Panc1 (cell line): ENCODE results near the gene AFDN. TPM values are rescaled to one million over a fixed set of nuclear protein-coding genes. Genes with fewer than 3 reads are reported as not detected.

Experiments used
- ATAC-seq: fragments of 200-7000 bp; cut with Tn5 transposase; 2 replicates; pipeline ENCODE4 v1.9.1; 2020; ENCODE audit warnings: mild to moderate bottlenecking, moderate library complexity
- Bru-seq: library from RNA; stranded (reverse); fragments of 400-500 nt; gene quantifications from one replicate; lab custom pipeline; 2021; lab: Mats Ljungman, UMichigan
- BruChase-seq, 2 experiments: library from RNA; stranded (reverse); fragments of 400-500 nt; gene quantifications; one replicate each; lab custom pipeline; 2021; lab: Mats Ljungman, UMichigan
- BruUV-seq: library from RNA; stranded (reverse); fragments of 400-500 nt; replicated peaks from 2 replicates; lab custom pipeline; 2021; lab: Mats Ljungman, UMichigan
- CTCF ChIA-PET: fragments of 300-600 bp; sonication (Branson Sonifier 250); formaldehyde crosslinking; loops from one replicate; lab custom pipeline; 2022; ENCODE audit warnings: antibody characterized with exemption; lab: Charles Lee
- POLR2A ChIA-PET: fragments of 300-600 bp; sonication (Branson Sonifier 250); formaldehyde crosslinking; loops from one replicate; lab custom pipeline; 2022; ENCODE audit warnings: antibody characterized with exemption; lab: Charles Lee
- DNase-seq: peaks from one replicate; pipeline ENCODE4 v3.0.0-alpha.2; 2010; ENCODE audit warnings: low read depth, low spot score
- H3K27ac ChIP-seq: 2 replicates; pipeline ENCODE4 v1.5.1; 2011; ENCODE audit warnings: mild to moderate bottlenecking, low read length, inconsistent platforms
- H3K27me3 ChIP-seq: fragments of 200-500 bp; sonication (Bioruptor generic); 2 replicates; pipeline ENCODE4 v1.6.0; 2014; ENCODE audit warnings: low read length, inconsistent platforms; ENCODE audit not compliant: control insufficient read depth, insufficient read depth
- H3K36me3 ChIP-seq: fragments of 200-500 bp; sonication (Bioruptor generic); 2 replicates; pipeline ENCODE4 v1.5.1; 2014; ENCODE audit warnings: inconsistent platforms, mild to moderate bottlenecking, low read length, moderate library complexity; ENCODE audit not compliant: control insufficient read depth, insufficient read depth
- H3K4me1 ChIP-seq: 2 replicates; pipeline ENCODE4 v1.5.1; 2011; ENCODE audit warnings: inconsistent platforms, mild to moderate bottlenecking, low read length, moderate library complexity; ENCODE audit not compliant: control insufficient read depth, insufficient read depth
- H3K4me3 ChIP-seq, 2 experiments: 2 replicates each; pipeline ENCODE4 v1.5.1; 2011 to 2012; ENCODE audit warnings: low read depth in 2 of 2, low read length in 2 of 2, mild to moderate bottlenecking in 2 of 2, inconsistent platforms in 1 of 2, moderate library complexity in 1 of 2
- H3K9me3 ChIP-seq: fragments of 200-500 bp; sonication (Bioruptor generic); 2 replicates; pipeline ENCODE4 v1.5.1; 2014; ENCODE audit warnings: low read depth, mild to moderate bottlenecking, inconsistent platforms, low read length, moderate library complexity; ENCODE audit not compliant: control insufficient read depth, insufficient read depth
- CTCF ChIP-seq: fragments of 450-650 bp; IDR thresholded peaks from 2 replicates; pipeline ENCODE4 v1.5.1; 2017; ENCODE audit warnings: mild to moderate bottlenecking
- POLR2AphosphoS5 ChIP-seq: IDR thresholded peaks from 2 replicates; pipeline ENCODE4 v1.6.1; 2012; ENCODE audit warnings: mild to moderate bottlenecking, low read depth, low read length, moderate library complexity
- REST ChIP-seq, 2 experiments: IDR thresholded peaks; 2 replicates each; pipeline ENCODE4 v1.6.1; 2011 to 2012; ENCODE audit warnings: low read depth in 2 of 2, control low read depth in 1 of 2, low read length in 1 of 2, mild to moderate bottlenecking in 1 of 2, moderate library complexity in 1 of 2; ENCODE audit not compliant: insufficient read depth in 1 of 2
- SIN3A ChIP-seq: IDR thresholded peaks from 2 replicates; pipeline ENCODE4 v1.6.1; 2012; ENCODE audit warnings: low read depth, mild to moderate bottlenecking, low read length, moderate library complexity, borderline replicate concordance; ENCODE audit not compliant: insufficient read depth
- TCF7L2 ChIP-seq: IDR thresholded peaks from 2 replicates; pipeline ENCODE4 v1.6.1; 2011; ENCODE audit warnings: mild to moderate bottlenecking, low read depth, low read length, inconsistent platforms
- in situ Hi-C: cut with HindIII; loops from 2 replicates; pipeline ENCODE4 v1.10.0; 2016; ENCODE audit warnings: low sequenced_read_pairs, low pct_unique_long_range_greater_than_20kb
- intact Hi-C: fragments of 100-400 bp; cut with micrococcal nuclease; formaldehyde crosslinking; loops from one replicate; pipeline ENCODE4 v1.10.0; 2022; ENCODE audit not compliant: unreplicated experiment
- long read RNA-seq: library from polyadenylated mRNA; unstranded; transcript quantifications from one replicate; pipeline ENCODE4 v2.0.0, GENCODE V29; 2021; ENCODE audit not compliant: unreplicated experiment
- polyA plus RNA-seq: library from polyadenylated mRNA; unstranded; fragments of >200 nt; gene quantifications from one replicate; pipeline ENCODE4 v1.2.1, GENCODE V29; 2012; ENCODE audit warnings: missing spikeins; ENCODE audit not compliant: insufficient read length
- total RNA-seq: library from RNA; stranded (reverse); gene quantifications from one replicate; pipeline ENCODE4 v1.2.1, GENCODE V29; 2021; ENCODE audit not compliant: unreplicated experiment

AFDN gene
- total RNA-seq: 143 TPM
- polyA plus RNA-seq: 104 TPM
- Bru-seq, nascent RNA: percentile 94 among the genes with signal in this experiment
- BruChase-seq, experiment 1, labeled RNA remaining after a 2-hour chase: percentile 92 among the genes with signal in this experiment
- percentile 92 among the genes with signal in this experiment for BruChase-seq, experiment 2, labeled RNA remaining after a 6-hour chase
- long read RNA-seq, transcript AFDN-220 (2 exons, 1,257 nt): major isoform, 8 of 123 reads
- long read RNA-seq, transcript AFDN-213 (3 exons, 606 nt): minor isoform, 5 of 123 reads
- long read RNA-seq, partial matches to known transcripts: 85 of 123 reads
- long read RNA-seq, other reads (novel, unspliced or antisense): 18 of 123 reads

- Histone ChIP-seq H3K4me1 (peaks cover 40% of the 10 kb centered on the region), H3K36me3 (no peaks in the 10 kb centered on the region; the same call in 1 of the 2 replicates), H3K4me3 (peak within 1 kb of the TSS; percentile 83 to 89), H3K9me3 (no peaks in the 10 kb centered on the region), H3K27ac (peak within 1 kb of the TSS; percentile 74), H3K27me3 (no peaks in the 10 kb centered on the region)
- ATAC-seq: peak; percentile 74
- ChIA-PET CTCF (no interaction called here), POLR2A (no interaction called here)
- in situ Hi-C loops: no loop called here
- BruUV-seq: no TSS peak
- no peak for DNase-seq
- intact Hi-C loops: no loop called here
- no peak for TF ChIP-seq CTCF
- TF ChIP-seq POLR2AphosphoS5: no peak
- TF ChIP-seq REST (IDR thresholded peaks at IDR 0.05; ENCODE audit: insufficient read depth in 1 of 2, low read depth in 2 of 2, low read length in 1 of 2): no peak
- no peak; the same call in 1 of the 2 replicates for TF ChIP-seq SIN3A
- no peak for TF ChIP-seq TCF7L2
These were observed at the start of gene AFDN for GRCh38 chr6:167826896-167827582. TSS of gene AFDN (plus strand) at chr6:167826911. CDS start at chr6:167827133, 222 bp downstream.

GRCh38 chr6:167778497-167779128 lies 48.1 kb upstream of the AFDN start:
- ATAC-seq (no peak), DNase-seq (no peak)
- no peak overlapping the region for H3K4me3 ChIP-seq
- H3K4me1 ChIP-seq: no peaks in the 10 kb centered on the region
- CTCF ChIA-PET: no interaction called here
- BruUV-seq: no TSS peak
- in situ Hi-C loops (no loop called here), intact Hi-C loops (no loop called here)
- TF ChIP-seq CTCF (no peak), TCF7L2 (no peak), SIN3A (no peak), REST (IDR thresholded peaks at IDR 0.05; ENCODE audit: insufficient read depth in 1 of 2, low read depth in 2 of 2, low read length in 1 of 2) (no peak), POLR2AphosphoS5 (no peak)
- H3K9me3 ChIP-seq: no peaks in the 10 kb centered on the region
- H3K27ac ChIP-seq: no peak overlapping the region
- H3K27me3 ChIP-seq: no peaks in the 10 kb centered on the region
- H3K36me3 ChIP-seq: no peaks in the 10 kb centered on the region
- POLR2A ChIA-PET: no interaction called here
